Hematopoietic multipotent progenitor cell (in vitro differentiated cells): ENCODE results near the gene SPATA3. TPM values are rescaled to one million over a fixed set of nuclear protein-coding genes. Genes with fewer than 3 reads are reported as not detected.

Experiments used
- DNase-seq, 3 donors: peaks; one replicate each; pipeline ENCODE4 v3.0.0-alpha.2; 2011 to 2015; ENCODE audit warnings: low read depth in 2 of 3, low spot score in 2 of 3
- total RNA-seq: library from RNA; depleted of rRNA; stranded (reverse); fragments of >200 nt; gene quantifications from one replicate; pipeline ENCODE4 v1.2.3, GENCODE V29; 2012

Gene SPATA3
- total RNA-seq, 1 donor: not detected

DNA sequence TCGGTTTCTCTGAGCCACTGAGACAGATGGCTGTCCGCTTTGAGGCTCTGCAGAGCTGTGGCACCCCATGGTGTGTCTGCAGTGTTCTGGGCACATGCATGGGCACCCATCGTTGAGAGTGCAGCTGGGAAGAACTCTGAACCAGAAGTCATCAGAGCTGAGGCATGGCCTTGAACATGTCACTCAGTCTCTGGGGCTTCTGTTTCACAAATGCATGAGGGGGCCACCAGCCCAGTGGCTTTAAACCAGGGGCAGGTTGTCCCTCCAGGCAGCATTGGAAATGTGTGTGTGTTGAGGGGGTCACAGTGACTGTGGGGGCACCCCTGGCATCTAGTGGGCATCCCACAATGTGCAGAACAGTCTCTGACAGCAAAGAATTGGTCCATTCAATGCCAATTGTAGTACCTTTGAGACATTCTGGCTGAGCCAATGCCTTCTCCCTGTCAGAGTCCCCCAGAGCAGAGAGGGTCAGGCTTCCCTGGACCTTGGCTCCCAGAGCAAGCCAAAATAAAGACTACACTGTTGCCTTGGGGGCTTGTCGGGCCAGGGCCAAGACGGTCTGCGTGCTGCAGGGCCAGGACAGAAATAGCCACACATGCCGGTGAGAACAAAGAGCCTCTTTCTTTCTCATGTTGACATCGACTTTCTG lies 51.5 kb downstream of the SPATA3 start:
- no peak for DNase-seq

DNA sequence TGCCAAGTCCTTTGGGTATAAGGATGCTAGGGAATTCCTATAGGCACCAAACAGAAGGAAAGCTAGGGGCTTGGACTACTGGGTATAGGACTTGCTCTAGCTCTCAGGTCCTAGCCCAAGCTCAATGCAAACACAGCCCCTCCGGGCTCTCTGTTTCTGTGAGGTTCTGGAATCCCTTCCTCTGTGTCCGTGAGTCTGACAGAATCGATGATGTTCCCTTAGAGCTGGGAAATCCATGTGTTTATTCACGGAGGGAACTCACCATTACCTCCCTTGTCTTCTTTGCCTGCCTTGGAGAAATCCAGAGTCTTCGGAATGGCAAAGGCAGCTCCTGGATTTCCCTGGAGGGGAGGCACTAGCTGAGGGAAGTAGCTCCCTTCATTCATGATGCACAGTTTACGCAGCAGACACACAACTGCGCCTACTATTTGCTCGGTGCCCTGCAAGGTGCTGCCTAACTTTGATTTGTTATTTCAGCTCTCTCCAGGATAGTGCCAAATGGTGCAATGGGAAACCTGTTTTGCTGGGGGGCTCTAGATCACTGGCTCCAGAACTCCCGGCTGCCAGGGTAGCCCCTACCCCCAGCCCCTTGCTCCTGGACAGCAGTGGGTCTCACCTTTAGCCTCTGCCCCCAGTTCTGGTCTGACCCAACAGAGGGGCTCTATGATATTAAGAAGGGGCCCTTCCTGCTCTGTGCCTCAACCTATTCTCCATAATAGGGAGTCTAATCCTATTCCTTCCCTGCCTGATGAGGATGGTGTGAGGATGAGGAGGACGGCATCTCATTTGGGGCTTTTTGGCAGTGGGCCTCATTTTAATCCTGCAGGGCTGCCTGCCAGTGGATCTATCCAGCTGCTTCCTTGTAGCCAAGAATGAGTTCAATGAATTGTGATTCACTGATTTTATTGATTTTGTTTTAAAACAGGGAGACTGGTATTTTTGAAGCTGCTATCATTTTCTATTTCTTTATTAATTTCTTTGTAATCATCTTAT lies 52.3 kb downstream of the SPATA3 start:
- no peak for DNase-seq

DNA sequence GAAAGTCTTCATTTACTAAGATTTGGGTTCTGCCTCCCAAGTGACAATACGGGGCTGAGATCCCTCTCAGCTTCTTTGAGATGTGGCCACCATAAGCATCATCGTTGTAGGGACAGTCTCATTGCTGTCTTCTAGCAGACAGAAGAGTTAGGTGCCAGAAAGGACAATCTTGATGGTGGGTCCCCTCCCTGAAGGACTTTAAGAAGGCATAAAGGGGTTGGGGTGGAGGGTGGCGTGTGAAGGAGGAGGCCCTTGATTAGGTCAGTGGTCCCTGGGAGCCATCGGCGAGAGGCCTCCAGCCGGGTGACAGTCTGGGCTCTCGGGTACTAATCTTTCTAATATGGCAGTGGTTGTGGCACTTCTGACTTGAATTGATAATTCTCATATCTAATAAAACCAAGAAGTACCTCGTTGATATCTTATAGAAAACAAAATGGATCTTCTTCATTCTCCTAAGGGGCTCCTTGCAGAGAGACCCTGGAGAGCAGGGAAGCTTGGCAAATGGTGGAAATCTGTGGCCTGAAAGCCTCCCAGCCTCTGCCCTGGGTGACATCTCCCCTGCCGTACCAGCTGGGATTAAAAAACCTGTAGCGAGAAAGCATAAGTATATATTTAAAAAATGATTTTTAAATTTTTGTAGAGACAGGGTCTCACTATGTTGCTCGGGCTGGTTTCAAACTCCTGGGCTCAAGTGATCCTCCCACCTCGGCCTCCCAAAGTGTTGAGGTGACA lies 53.5 kb downstream of the SPATA3 start:
- DNase-seq: no peak

DNA sequence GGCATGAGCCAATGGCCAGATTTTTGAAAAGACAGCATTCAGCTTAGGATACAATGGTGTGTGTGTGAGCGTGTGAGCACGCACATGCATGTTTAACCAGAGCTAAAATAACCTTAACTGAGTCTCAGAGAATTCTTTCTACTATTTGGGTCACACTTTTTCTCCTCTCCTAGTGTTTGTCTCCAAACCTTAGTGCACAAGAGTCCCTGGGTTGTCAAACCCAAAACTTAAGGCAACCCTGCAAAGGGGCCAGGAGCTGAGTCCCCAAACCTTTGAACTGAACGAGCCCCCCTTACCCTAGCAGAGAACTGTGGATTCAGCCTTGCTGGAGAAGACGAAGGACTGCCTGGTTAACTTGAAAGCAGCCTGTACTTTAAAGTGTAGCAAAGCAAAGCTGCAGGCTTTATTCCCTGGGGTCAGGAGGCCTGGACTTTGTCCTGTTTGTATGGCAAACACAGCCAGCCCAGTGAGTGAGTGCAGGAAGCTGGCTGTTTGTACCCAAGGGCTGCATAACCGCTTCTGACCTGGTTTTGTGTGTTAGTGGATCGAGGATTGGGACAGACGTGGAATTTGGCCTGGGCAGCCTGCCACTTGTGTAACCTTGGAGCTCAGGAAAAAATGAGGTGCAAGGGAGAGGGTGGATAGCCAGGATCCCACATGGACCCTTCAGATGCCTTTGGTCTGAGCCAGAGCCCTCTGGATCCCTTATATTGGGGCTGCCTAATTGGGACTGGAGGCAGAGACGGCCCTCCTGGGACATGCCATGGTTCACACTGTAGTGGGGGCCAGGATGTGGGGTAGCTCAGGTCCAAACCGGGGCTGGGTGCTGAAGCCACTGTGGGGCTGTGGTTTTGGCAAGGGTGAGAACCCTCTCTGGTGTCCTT lies 54.3 kb downstream of the SPATA3 start:
- DNase-seq: no peak

DNA sequence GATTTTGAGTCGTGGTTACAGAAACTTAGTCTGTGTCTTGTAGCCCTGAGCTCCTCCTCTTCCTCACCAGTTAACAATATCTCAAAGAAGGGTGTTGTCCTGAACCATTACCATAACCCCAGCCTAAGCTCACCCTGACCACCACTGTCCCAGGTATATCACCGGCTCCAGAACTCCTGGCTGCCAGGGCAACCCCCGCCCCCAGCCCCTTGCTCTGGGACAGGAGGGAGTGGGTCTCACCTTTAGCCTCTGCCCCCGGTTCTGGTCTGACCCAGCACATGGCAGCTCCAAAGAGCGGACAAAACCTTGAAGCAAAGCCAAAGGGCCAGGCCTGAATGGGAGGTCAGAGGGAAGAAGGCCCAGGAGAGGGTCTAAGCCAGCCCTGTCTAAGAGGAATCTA lies 55.2 kb downstream of the SPATA3 start:
- DNase-seq: no peak

DNA sequence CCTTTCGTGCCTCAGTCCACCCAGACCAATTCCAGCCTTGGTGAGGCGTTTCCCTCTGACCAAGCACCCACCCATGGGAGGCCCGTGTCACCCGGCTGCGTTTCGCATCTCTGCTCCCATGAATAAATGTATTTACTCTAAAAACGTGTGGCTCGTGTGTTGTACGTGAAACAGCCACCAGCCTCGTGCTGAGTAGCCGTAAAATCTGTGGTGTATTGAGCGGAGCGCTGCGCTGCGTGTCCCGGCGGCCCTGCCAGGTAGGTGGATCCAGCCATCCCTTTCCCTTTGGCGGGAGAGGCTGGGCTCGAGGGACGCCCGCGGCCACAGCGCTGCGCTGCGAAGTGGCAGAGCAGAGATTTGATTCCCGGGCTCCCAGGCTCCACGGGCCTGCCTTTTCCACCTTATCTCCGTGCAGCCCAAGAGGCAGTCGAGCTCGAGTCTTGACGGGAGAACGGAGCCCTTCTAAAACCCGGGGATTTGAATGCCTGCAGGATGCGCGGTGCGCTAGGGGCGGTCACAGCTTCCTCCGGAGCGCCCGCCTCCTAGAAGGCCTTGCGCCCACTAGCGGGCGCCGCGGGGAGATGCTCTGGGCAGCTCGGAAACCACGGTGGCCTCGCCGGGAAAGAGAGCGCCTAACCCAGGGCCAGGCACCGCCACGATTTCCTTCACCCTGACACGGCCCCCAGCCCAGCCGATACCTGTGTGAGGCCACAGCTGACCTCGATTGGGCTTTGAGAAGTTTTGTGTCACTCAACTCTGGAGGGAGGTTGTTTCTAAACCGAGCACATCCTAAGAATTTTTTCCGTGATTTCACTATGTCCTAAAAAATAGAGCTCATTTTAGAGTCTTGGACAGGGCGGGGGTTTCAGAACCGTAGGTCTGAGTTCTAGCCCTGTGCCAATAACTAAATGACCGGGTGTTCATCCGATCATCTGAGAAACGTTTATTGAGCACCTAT lies 56.9 kb downstream of the SPATA3 start:
- peak; percentile 62 to 86 (median 81) for DNase-seq

DNA sequence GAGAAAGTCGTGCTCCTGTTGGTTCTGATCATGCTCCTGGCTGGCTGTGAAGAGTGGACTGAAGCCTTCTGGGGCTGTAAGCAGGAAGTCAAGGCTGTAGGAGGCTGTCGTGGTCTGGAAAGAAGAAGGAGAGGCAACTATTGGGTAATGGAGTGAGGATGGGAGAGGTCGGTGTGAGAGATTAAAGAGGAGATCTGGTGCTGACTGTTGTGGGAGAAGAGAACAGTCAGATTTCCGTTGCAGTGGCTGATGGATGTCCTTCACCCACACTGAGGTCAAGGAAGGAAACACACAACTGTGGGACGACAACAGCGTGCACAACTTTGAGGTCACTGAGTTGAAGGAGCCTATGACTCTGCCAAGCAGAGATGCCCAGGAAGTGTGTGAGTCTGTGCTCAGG lies 57.9 kb downstream of the SPATA3 start:
- no peak for DNase-seq

DNA sequence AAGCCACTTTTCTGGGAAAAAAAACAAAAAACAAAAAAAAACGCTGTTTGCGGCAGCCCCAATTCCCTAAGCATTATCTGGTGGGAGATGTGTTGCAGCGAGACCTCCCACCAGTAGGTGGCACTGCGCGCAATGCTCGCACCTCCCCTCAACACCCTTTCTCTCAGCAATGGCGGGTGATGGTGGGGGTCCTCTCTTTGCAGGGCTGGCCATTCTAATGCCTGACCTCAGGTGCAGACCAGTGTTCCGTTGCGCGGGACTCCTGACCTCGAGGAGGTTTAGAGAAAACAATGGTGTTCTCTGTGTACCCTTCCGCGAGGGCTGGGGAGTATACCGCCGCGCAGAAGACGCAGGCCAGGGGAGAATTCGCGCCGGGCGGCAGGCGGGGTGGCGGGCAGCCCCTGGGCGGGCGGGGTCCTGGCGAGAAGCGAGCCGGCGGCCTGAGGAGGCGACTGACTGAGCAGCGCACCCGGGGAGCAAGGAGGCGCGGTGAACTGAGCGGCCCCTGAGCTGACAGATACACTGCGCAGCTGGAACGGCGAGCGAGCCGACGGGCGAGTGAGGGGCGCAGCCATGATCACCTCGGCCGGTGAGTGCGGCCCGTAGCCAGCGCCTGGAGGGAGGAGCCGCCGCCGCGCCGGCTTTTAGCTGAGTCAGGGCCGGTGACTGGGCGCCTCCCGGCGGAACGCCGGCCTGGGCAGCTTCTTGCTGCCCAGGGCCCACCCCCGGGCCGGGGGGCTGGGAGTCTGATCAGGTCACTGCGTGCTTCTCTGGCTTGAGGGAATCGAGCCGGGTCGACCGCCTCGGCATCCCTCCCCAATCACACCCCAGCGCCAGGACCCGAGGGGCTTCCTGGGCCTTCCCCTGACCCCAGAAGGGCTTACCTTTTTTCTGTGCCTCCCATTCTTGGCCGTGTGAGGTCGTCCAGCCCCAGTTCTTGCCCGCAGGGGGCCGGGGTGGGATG lies 60.8 kb downstream of the SPATA3 start, which contains the start of gene PSMD1:
PSMD1 (plus strand) TSS at position 415 of the 964 bp plus-strand sequence; CDS start at position 574, 159 bp downstream.
- peak; percentile 94 to 96 (median 96) for DNase-seq

DNA sequence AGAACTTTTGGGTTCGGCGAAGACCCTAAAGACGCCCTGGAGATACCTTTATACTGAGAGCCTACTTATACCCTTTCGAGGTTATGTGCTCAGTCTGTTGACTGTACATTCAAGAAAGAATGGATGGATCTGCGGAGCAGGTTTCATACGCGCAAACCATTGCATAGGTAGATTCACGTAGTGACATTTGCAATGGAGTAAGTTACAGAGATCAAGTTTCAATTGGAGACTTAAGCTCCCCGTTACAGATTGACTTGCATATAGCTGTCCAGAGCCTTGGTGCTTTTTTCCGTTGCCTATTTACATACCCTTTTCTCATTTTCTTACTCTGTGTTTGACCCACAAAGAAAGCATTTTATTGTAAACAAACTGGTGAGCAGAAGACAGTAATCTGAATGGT lies 61.7 kb downstream of the SPATA3 start:
- no peak for DNase-seq

Other genes starting within 250 kb of the SPATA3 start
- gene ITM2C, start 131.2 kb upstream of the SPATA3 start, total RNA-seq: 318 TPM
- gene GPR55, start 70.9 kb upstream of the SPATA3 start, total RNA-seq: 0.81 TPM
- gene C2orf72, start 41.4 kb downstream of the SPATA3 start, total RNA-seq: not detected
- gene PSMD1, start 60.7 kb downstream of the SPATA3 start, total RNA-seq: 61.1 TPM
- gene HTR2B, start 128.9 kb downstream of the SPATA3 start, total RNA-seq: not detected
- gene ARMC9, start 202.5 kb downstream of the SPATA3 start, total RNA-seq: 9.7 TPM